ENCODE data around the gene MAP3K20.
"Not testable (repeated sequence)": the region's sequence is repeated elsewhere in the genome, so short reads cannot be mapped to it uniquely, and the experiment has no call there.

- TF ChIP-seq POLR2A, CTCF, POLR2AphosphoS5, EP300 (IDR thresholded peaks at IDR 0.05): not testable (repeated sequence)
Observed at GRCh38 chr2:173093617-173094016, 18.0 kb downstream of the MAP3K20 start.
